Right forelimb (tissue), 1 donor: ENCODE results near the gene NKAIN2.
"Not testable (repeated sequence)": the region's sequence is repeated elsewhere in the genome, so short reads cannot be mapped to it uniquely, and the experiment has no call there.

Source experiments
- DNase-seq: peaks from one replicate; pipeline ENCODE4 v3.0.0-alpha.2; 2018

Gene NKAIN2

GRCh38 chr6:124530926-124531325, 727.3 kb downstream of the NKAIN2 start:
- DNase-seq: no peak

GRCh38 chr6:124535299-124535698, 731.6 kb downstream of the NKAIN2 start:
- DNase-seq: no peak

- DNase-seq: no peak
Observed at GRCh38 chr6:124535746-124536145, 732.1 kb downstream of the NKAIN2 start.

GRCh38 chr6:124536157-124536841, 732.6 kb downstream of the NKAIN2 start:
- no peak for DNase-seq

- DNase-seq: no peak
Observed at GRCh38 chr6:124536842-124537191, 733.2 kb downstream of the NKAIN2 start.

- DNase-seq: no peak
Observed at GRCh38 chr6:124539096-124539495, 735.4 kb downstream of the NKAIN2 start.

GRCh38 chr6:124541573-124541972, 737.9 kb downstream of the NKAIN2 start:
- no peak for DNase-seq

- DNase-seq: no peak
Observed at GRCh38 chr6:124546601-124547000, 742.9 kb downstream of the NKAIN2 start.

- DNase-seq: no peak
Observed at GRCh38 chr6:124551711-124552233, 748.1 kb downstream of the NKAIN2 start.

GRCh38 chr6:124557873-124558272, 754.2 kb downstream of the NKAIN2 start:
- no peak for DNase-seq

- not testable (repeated sequence) for DNase-seq
Observed at GRCh38 chr6:124560078-124560477, 756.4 kb downstream of the NKAIN2 start.

GRCh38 chr6:124560873-124561567, 757.4 kb downstream of the NKAIN2 start:
- no peak for DNase-seq

- no peak for DNase-seq
Observed at GRCh38 chr6:124561635-124562130, 758.0 kb downstream of the NKAIN2 start.

- not testable (repeated sequence) for DNase-seq
Observed at GRCh38 chr6:124564125-124564524, 760.5 kb downstream of the NKAIN2 start.

- no peak for DNase-seq
Observed at GRCh38 chr6:124567401-124567800, 763.7 kb downstream of the NKAIN2 start.

GRCh38 chr6:124573953-124574352, 770.3 kb downstream of the NKAIN2 start:
- no peak for DNase-seq

- DNase-seq: no peak
Observed at GRCh38 chr6:124577734-124578281, 774.1 kb downstream of the NKAIN2 start.

GRCh38 chr6:124590001-124590400, 786.3 kb downstream of the NKAIN2 start:
- no peak for DNase-seq

GRCh38 chr6:124599656-124600055, 796.0 kb downstream of the NKAIN2 start:
- no peak for DNase-seq

- no peak for DNase-seq
Observed at GRCh38 chr6:124604719-124605118, 801.1 kb downstream of the NKAIN2 start.

- DNase-seq: no peak
Observed at GRCh38 chr6:124607119-124607627, 803.5 kb downstream of the NKAIN2 start.

- DNase-seq: no peak
Observed at GRCh38 chr6:124613031-124613430, 809.4 kb downstream of the NKAIN2 start.

- no peak for DNase-seq
Observed at GRCh38 chr6:124622351-124622750, 818.7 kb downstream of the NKAIN2 start.

- no peak for DNase-seq
Observed at GRCh38 chr6:124633655-124634054, 830.0 kb downstream of the NKAIN2 start.
